ENCODE measurements around the gene CDK5RAP2.
"Not testable (repeated sequence)": the region's sequence is repeated elsewhere in the genome, so short reads cannot be mapped to it uniquely, and the experiment has no call there.

- not testable (repeated sequence) for TF ChIP-seq CTCF, POLR2A (IDR thresholded peaks at IDR 0.05)
Observed at GRCh38 chr9:120552210-120552704, 27.7 kb downstream of the CDK5RAP2 start.
